HL-60 (cell line): Measurements from ENCODE around the gene GABBR2.

Source experiments
- DNase-seq, 2 experiments: peaks; one replicate each; pipeline ENCODE4 v3.0.0-alpha.2; 2010 to 2020; ENCODE audit warnings: low read depth in 1 of 2, low spot score in 1 of 2
- H3K27ac ChIP-seq: fragments of 250-450 bp; sonication (Bioruptor Pico); replicated peaks from 2 replicates; pipeline ENCODE4 v1.5.1; 2020; ENCODE audit warnings: mild to moderate bottlenecking, moderate library complexity
- H3K27me3 ChIP-seq: fragments of 250-450 bp; sonication (Bioruptor Pico); 2 replicates; pipeline ENCODE4 v1.5.1; 2021; ENCODE audit warnings: mild to moderate bottlenecking, moderate library complexity; ENCODE audit not compliant: insufficient read depth, poor library complexity, severe bottlenecking
- H3K4me3 ChIP-seq: replicated peaks from 2 replicates; pipeline ENCODE4 v1.5.1; 2011; ENCODE audit warnings: mild to moderate bottlenecking, control low read depth, low read length; ENCODE audit not compliant: insufficient read depth
- CTCF ChIP-seq: IDR thresholded peaks from one replicate; pipeline ENCODE4 v1.5.1; 2011; ENCODE audit warnings: low read length, control low read depth, inconsistent platforms; ENCODE audit not compliant: insufficient read depth
- GABPA ChIP-seq: IDR thresholded peaks from 2 replicates; pipeline ENCODE4 v1.6.1; 2012; ENCODE audit warnings: low read depth
- POLR2AphosphoS5 ChIP-seq: IDR thresholded peaks from 2 replicates; pipeline ENCODE4 v1.6.1; 2012; ENCODE audit warnings: low read depth
- REST ChIP-seq: IDR thresholded peaks from 2 replicates; pipeline ENCODE4 v1.6.1; 2012; ENCODE audit warnings: low read depth; ENCODE audit not compliant: insufficient replicate concordance
- SPI1 ChIP-seq: IDR thresholded peaks from 2 replicates; pipeline ENCODE4 v1.6.1; 2012; ENCODE audit warnings: low read depth, mild to moderate bottlenecking, borderline replicate concordance

The GABBR2 gene

GRCh38 chr9:98730871-98731270 is 22.1 kb upstream of the GABBR2 start:
- H3K4me3 ChIP-seq = no peak overlapping the region
- DNase-seq = no peak
- no peak overlapping the region for H3K27ac ChIP-seq
- no peak for TF ChIP-seq SPI1
- no peak for TF ChIP-seq REST
- no peak for TF ChIP-seq GABPA
- no peak for TF ChIP-seq CTCF
- no peak for TF ChIP-seq POLR2AphosphoS5
- H3K27me3 ChIP-seq = no peaks in the 10 kb centered on the region

DNA sequence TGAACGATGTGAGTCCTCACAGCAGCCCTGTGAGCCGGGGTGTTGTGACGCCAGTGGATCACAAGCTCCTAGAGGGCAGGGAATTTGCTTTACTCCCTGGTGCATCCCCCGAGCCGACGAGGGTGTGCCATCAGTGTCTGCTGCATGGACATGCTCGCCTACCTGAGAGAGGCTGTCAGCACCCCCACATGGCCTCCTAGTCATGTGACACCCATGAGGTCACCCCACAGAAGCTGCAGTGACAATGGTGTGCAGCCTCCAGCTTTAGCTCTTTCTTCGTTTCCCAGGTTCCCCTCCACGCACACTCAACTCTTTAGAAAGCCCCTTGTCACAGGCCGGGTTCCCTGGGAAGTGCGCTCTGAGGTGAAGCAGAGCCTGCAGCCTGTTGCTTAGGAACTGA is 19.8 kb upstream of the GABBR2 start:
- DNase-seq = no peak
- H3K27me3 ChIP-seq = no peaks in the 10 kb centered on the region
- TF ChIP-seq SPI1 = no peak
- no peak for TF ChIP-seq POLR2AphosphoS5
- TF ChIP-seq CTCF = no peak
- no peak for TF ChIP-seq REST
- TF ChIP-seq GABPA = no peak
- no peak overlapping the region for H3K27ac ChIP-seq
- H3K4me3 ChIP-seq = no peak overlapping the region

DNA sequence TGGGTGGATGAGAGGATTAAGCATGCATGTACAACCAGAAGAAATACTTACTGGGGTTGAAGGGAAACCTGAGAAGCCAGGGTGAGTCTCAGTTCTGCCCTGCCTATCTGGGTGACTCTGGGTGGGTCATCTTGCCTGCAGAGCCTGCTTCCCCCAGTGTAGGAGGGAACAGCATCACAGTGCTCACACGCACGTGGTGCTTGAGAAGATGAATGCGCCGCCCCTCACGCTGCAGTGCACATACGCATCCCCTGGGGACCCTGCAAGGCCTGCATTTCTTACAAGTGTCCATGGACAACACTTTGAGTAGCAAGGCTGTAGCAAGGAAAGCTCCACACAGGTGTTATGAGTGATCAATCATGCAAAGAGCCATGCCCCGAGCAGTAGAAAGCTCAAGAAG is 18.7 kb upstream of the GABBR2 start:
- H3K27ac ChIP-seq = no peak overlapping the region
- TF ChIP-seq REST (no peak), CTCF (no peak), POLR2AphosphoS5 (no peak), SPI1 (no peak), GABPA (no peak)
- DNase-seq = no peak

More for the DNA sequence above, 18.7 kb upstream of the GABBR2 start:
- no peak overlapping the region for H3K4me3 ChIP-seq
- H3K27me3 ChIP-seq = no peaks in the 10 kb centered on the region
